Measurements from ENCODE around the gene OR8G5. TPM values are rescaled to one million over a fixed set of nuclear protein-coding genes. Genes with fewer than 3 reads are reported as not detected.

Gene OR8G5
- total RNA-seq, 2 experiments from 2014 or later: not detected

- Mint-ChIP-seq H3K27me3 (no peaks in the 10 kb centered on the region), H3K36me3 (ENCODE audit: low read depth) (no peaks in the 10 kb centered on the region), H3K9me3 (peaks cover 6% of the 10 kb centered on the region), H3K27ac (no peak overlapping the region), H3K4me1 (ENCODE audit: low read depth) (no peaks in the 10 kb centered on the region), H3K4me3 (no peak overlapping the region)
- Histone ChIP-seq H3K9me3 (ENCODE audit: control insufficient read depth in 1 of 2, insufficient read depth in 1 of 2, low read length in 2 of 2) (peaks cover 0 to 9% of the 10 kb centered on the region in 2 experiments), H3K4me1 (ENCODE audit: insufficient read depth, low read length) (no peaks in the 10 kb centered on the region), H3K27ac (ENCODE audit: low read depth in 1 of 2, low read length in 2 of 2) (no peak overlapping the region), H3K27me3 (ENCODE audit: control insufficient read depth in 1 of 2, insufficient read depth in 2 of 2, low read length in 2 of 2) (no peaks in the 10 kb centered on the region), H3K4me3 (ENCODE audit: low read length) (no peak overlapping the region), H3K36me3 (ENCODE audit: insufficient read depth, low read length) (no peaks in the 10 kb centered on the region)
- intact Hi-C loops (cut with DNase I, micrococcal nuclease): no loop called here
- no peak for TF ChIP-seq CTCF (IDR thresholded peaks at IDR 0.05)
- no peak for DNase-seq
- ChIA-PET POLR2A (no interaction called here), CTCF (no interaction called here)
- no peak for ATAC-seq (ENCODE audit: poor library complexity)
Observed at GRCh38 chr11:124277804-124278203, 21.6 kb downstream of the OR8G5 start.

GRCh38 chr11:124278261-124278660 is 22.1 kb downstream of the OR8G5 start:
- H3K9me3 Mint-ChIP-seq: peaks cover 6% of the 10 kb centered on the region

GRCh38 chr11:124285610-124286344 is 29.6 kb downstream of the OR8G5 start:
- Mint-ChIP-seq H3K9me3 (peaks cover 5% of the 10 kb centered on the region), H3K36me3 (ENCODE audit: low read depth) (no peaks in the 10 kb centered on the region), H3K27ac (no peak overlapping the region), H3K27me3 (no peaks in the 10 kb centered on the region), H3K4me3 (no peak overlapping the region), H3K4me1 (ENCODE audit: low read depth) (no peaks in the 10 kb centered on the region)
- Histone ChIP-seq H3K4me1 (ENCODE audit: insufficient read depth, low read length) (no peaks in the 10 kb centered on the region), H3K36me3 (ENCODE audit: insufficient read depth, low read length) (no peaks in the 10 kb centered on the region), H3K27me3 (ENCODE audit: control insufficient read depth in 1 of 2, insufficient read depth in 2 of 2, low read length in 2 of 2) (no peaks in the 10 kb centered on the region), H3K27ac (ENCODE audit: low read depth in 1 of 2, low read length in 2 of 2) (no peak overlapping the region), H3K4me3 (ENCODE audit: low read length) (no peak overlapping the region), H3K9me3 (ENCODE audit: control insufficient read depth in 1 of 2, insufficient read depth in 1 of 2, low read length in 2 of 2) (no peaks in the 10 kb centered on the region)
- CTCF ChIA-PET: no interaction called here
- DNase-seq: no peak
- POLR2A ChIA-PET: no interaction called here
- intact Hi-C loops (cut with DNase I, micrococcal nuclease): no loop called here
- no peak for ATAC-seq (ENCODE audit: poor library complexity)
- TF ChIP-seq CTCF (IDR thresholded peaks at IDR 0.05): no peak

More at GRCh38 chr11:124278261-124278660, 22.1 kb downstream of the OR8G5 start:
- H3K27me3 ChIP-seq (ENCODE audit: control insufficient read depth in 1 of 2, insufficient read depth in 2 of 2, low read length in 2 of 2): no peaks in the 10 kb centered on the region
- Mint-ChIP-seq H3K4me1 (ENCODE audit: low read depth) (no peaks in the 10 kb centered on the region), H3K27ac (no peak overlapping the region), H3K4me3 (no peak overlapping the region), H3K27me3 (no peaks in the 10 kb centered on the region), H3K36me3 (ENCODE audit: low read depth) (no peaks in the 10 kb centered on the region)
- H3K27ac ChIP-seq (ENCODE audit: low read depth in 1 of 2, low read length in 2 of 2): no peak overlapping the region
- ATAC-seq (ENCODE audit: poor library complexity): no peak
- TF ChIP-seq CTCF (IDR thresholded peaks at IDR 0.05): no peak
- DNase-seq: no peak
- POLR2A ChIA-PET: no interaction called here
- H3K9me3 ChIP-seq (ENCODE audit: control insufficient read depth in 1 of 2, insufficient read depth in 1 of 2, low read length in 2 of 2): peaks cover 0 to 9% of the 10 kb centered on the region in 2 experiments
- intact Hi-C loops (cut with DNase I, micrococcal nuclease): no loop called here
- CTCF ChIA-PET: no interaction called here
- no peaks in the 10 kb centered on the region for H3K4me1 ChIP-seq (ENCODE audit: insufficient read depth, low read length)
- H3K36me3 ChIP-seq (ENCODE audit: insufficient read depth, low read length): no peaks in the 10 kb centered on the region
- no peak overlapping the region for H3K4me3 ChIP-seq (ENCODE audit: low read length)
